Right lobe of liver (tissue), 4 donors: Measurements from ENCODE around the gene OGA.

Experiments used
- POLR2A ChIP-seq: fragments of 450-650 bp; IDR thresholded peaks from one replicate; pipeline ENCODE4 v1.6.1; 2017; ENCODE audit warnings: antibody characterized with exemption, mild to moderate bottlenecking
- TF ChIP-seq, protein P1 (sequence below), 4 donors: fragments of 200-600 bp in 3 of 4; fragments of 450-650 bp in 1 of 4; IDR thresholded peaks; one replicate each; pipeline versions ENCODE4 v1.5.1 to v1.8.0; 2016 to 2022; ENCODE audit warnings: antibody characterized with exemption in 4 of 4, mild to moderate bottlenecking in 2 of 4
- donor health status: DM: no; HTN: no; CAD: no.
- donor health status: DM: no; HTN: no; CAD: no.
- donor health status: DM: no; HTN: yes; CAD: no.

DNA sequence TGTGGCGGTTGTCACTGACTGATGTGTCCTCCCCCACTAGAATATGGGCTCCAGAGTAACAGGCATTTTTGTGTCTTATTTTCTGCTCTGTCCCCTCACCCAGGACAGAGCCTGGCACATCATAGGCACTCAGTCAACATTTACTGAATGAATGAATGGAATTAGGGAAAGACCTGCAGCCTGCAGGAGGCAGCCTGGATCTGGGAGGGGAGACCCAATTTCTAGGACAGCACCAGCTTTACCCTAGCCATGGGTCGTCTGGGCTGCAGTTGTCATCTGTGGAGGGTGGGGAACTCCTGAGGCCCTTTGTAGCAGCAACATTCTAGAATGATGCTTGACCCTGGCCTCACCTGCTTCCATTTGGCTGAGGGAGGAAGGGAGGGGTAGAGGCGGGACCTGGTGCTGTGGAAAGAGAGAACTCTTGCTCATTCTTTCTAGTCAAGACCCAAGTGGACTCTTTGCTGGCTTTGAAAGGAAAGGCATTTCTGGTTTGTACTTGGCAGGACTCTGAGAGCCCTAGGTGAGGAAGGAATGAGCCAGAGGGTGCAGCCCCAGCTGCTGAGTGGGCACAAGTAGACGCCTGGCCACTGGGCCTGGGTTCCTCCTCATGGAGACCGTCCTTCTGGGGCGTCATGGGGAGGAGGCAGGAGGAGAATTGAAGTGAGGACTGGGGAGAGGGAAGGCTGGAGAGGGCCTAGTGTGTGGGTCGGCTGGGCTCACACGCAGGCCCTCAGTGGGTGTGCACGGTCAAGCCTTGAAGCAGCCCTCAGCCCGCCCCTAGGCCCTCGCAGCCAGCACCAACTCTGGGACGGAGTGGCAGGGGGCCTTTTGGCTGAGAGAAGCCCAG is 51.3 kb downstream of the OGA start:
- TF ChIP-seq, protein P1, sequence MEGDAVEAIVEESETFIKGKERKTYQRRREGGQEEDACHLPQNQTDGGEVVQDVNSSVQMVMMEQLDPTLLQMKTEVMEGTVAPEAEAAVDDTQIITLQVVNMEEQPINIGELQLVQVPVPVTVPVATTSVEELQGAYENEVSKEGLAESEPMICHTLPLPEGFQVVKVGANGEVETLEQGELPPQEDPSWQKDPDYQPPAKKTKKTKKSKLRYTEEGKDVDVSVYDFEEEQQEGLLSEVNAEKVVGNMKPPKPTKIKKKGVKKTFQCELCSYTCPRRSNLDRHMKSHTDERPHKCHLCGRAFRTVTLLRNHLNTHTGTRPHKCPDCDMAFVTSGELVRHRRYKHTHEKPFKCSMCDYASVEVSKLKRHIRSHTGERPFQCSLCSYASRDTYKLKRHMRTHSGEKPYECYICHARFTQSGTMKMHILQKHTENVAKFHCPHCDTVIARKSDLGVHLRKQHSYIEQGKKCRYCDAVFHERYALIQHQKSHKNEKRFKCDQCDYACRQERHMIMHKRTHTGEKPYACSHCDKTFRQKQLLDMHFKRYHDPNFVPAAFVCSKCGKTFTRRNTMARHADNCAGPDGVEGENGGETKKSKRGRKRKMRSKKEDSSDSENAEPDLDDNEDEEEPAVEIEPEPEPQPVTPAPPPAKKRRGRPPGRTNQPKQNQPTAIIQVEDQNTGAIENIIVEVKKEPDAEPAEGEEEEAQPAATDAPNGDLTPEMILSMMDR (IDR thresholded peaks at IDR 0.05) = no peak
- no peak for TF ChIP-seq POLR2A
